BLaER1 treated with 17β-estradiol and CSF1 and Interleukin-3, amounts not matched to agents 10 nM and 100 nM (cell line): ENCODE results near the gene LGALS7.
"Not testable (repeated sequence)": the region's sequence is repeated elsewhere in the genome, so short reads cannot be mapped to it uniquely, and the experiment has no call there.

Source experiments
- H3K27ac ChIP-seq, 11 experiments: shearing (Covaris generic); formaldehyde crosslinking; 2 replicates each; pipeline ENCODE4 v1.8.1; 2022
- H3K27me3 ChIP-seq, 11 experiments: shearing (Covaris generic); formaldehyde crosslinking; 2 replicates each; pipeline ENCODE4 v1.8.1; 2022
- H3K36me3 ChIP-seq, 11 experiments: shearing (Covaris generic); formaldehyde crosslinking; 2 replicates each; pipeline ENCODE4 v1.8.1; 2022
- H3K4me1 ChIP-seq, 10 experiments: shearing (Covaris generic); formaldehyde crosslinking; 2 replicates each; pipeline ENCODE4 v1.8.1; 2022
- H3K4me2 ChIP-seq, 11 experiments: shearing (Covaris generic); formaldehyde crosslinking; 2 replicates each; pipeline ENCODE4 v1.8.1; 2022
- H3K4me3 ChIP-seq, 10 experiments: shearing (Covaris generic); formaldehyde crosslinking; 2 replicates each; pipeline ENCODE4 v1.8.1; 2022
- H3K9ac ChIP-seq, 11 experiments: shearing (Covaris generic); formaldehyde crosslinking; 2 replicates each; pipeline ENCODE4 v1.8.1; 2022
- H3K9me3 ChIP-seq, 11 experiments: shearing (Covaris generic); formaldehyde crosslinking; replicated peaks in 1 of 11; 2 replicates each; pipeline ENCODE4 v1.8.1; 2022
- H4K20me1 ChIP-seq, 11 experiments: shearing (Covaris generic); formaldehyde crosslinking; 2 replicates each; pipeline ENCODE4 v1.8.1; 2022
- Cebpa-rat ChIP-seq, 11 experiments: shearing (Covaris generic); IDR thresholded peaks; 2 replicates each; pipeline ENCODE4 v1.8.1; 2022

Gene LGALS7

DNA sequence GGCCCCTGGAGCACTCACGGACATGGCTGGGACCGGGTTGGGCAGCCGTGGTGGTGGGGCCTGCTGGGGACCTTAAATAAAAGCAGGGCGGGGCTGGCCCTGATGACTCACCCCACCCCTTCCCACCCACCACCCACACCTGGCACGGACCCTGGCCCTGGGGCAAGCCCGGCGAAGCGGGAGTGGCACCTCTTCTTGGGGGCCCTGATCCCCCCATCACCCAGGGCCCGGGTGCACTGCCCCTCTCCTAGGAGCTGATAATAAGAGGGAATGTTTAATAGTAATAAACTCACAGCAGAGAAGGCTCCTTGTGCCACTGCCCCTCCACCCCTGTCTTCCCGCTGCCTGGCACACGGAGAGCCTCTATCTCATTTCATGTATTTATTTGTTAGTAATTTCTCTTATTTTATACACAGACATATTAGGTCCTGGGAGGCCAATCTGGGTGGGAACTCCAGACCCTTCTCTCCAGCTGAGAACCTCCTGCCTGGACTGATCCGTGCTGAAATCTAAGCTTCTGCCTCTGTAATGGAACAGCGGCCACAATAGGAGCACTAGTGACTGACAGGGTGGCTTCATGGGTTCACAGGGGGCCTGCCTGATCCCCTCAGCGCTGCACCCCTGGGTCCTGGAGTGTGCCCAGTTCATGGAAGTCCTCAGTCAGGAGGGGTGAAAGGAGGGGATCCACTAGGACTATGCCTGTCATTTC is at the start of gene LGALS7:
Gene LGALS7 (minus strand): TSS at position 49 of the 709 bp plus-strand sequence. CDS start 25 bp downstream, at position 24.
- Histone ChIP-seq H3K4me3 (no peak within 1 kb of the TSS), H3K36me3 (no peaks in the 10 kb centered on the region), H3K27ac (no peak within 1 kb of the TSS), H4K20me1 (no peaks in the 10 kb centered on the region), H3K9ac (no peak within 1 kb of the TSS), H3K4me2 (no peak within 1 kb of the TSS), H3K9me3 (no peaks in the 10 kb centered on the region), H3K27me3 (peaks cover 0 to 4% (median 0%) of the 10 kb centered on the region in 11 experiments; a peak in 3 of 22 replicates), H3K4me1 (peaks cover 7 to 16% (median 13%) of the 10 kb centered on the region in 10 experiments; a peak in 19 of 20 replicates)
- TF ChIP-seq Cebpa-rat (IDR thresholded peaks at IDR 0.05) = no peak

DNA sequence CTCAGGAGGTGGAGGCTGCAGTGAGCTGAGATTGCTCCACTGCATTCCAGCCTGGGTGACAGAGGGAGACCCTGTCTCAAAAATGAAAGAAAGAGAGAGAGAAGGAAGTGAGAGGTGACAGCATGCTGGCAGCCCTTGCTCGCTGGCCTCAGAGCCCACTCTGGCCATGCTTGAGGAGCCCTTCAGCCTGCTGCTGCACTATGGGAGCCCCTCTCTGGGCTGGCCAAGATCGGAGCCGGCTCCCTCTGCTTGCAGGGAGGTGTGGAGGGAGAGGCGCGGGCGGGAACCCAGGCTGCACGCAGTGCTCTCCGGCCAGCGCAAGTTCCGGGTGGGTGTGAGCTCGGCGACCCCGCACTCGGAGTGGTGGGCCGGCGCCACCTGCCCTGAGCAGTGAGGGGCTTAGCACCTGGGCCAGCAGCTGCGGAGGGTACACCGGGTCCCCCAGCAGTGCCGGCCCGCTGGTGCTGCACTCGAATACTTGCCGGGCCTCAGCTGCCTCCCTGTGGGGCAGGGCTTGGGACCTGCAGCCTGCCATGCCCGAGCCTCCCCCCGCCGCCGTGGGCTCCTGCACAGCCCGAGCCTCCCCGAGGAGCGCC is 48.0 kb upstream of the LGALS7 start:
- Histone ChIP-seq H4K20me1 (peaks cover 0 to 15% (median 0%) of the 10 kb centered on the region in 11 experiments; a peak in 5 of 22 replicates), H3K36me3 (peaks cover 52 to 93% (median 75%) of the 10 kb centered on the region in 11 experiments)
- H3K4me1 ChIP-seq = not testable (repeated sequence)

DNA sequence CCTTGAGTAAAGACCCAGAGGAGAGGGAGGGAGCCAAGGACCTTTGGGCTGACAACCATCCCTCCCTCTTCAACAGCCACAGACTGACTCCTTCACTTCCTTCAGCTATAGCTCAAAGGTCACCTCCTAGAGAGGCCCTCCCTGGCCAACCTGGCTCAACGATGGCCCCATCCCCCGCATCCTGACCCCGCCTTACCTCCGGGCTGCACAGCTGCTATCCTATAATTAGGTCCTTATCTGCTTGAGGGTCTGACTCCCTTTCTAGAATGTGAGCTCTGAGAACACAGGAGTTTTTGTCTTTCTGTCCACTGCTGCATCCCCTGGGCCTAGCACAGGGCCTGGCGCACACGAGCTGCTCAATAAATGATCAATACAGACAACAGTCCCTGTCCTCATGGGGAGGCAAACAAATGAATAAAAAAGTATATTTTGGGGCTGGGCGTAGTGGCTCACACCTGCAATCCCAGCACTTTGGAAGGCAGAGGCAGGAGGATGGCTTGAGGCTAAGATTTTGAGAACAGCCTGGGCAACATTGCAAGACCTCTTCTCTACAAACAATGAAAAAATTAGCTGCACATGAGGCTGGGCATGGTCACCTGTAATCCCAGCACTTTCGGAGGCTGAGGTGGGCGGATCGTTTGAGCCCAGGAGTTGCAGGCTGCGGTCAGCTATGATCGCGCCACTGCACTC is 46.1 kb upstream of the LGALS7 start:
- H3K4me3 ChIP-seq = no peak overlapping the region
- peaks cover 0 to 4% (median 0%) of the 10 kb centered on the region in 10 experiments; a peak in 2 of 20 replicates for H3K4me1 ChIP-seq
- H4K20me1 ChIP-seq = peaks cover 0 to 15% (median 0%) of the 10 kb centered on the region in 11 experiments; a peak in 5 of 22 replicates
- no peak overlapping the region for H3K9ac ChIP-seq
- peaks cover 7 to 23% (median 15%) of the 10 kb centered on the region in 11 experiments for H3K9me3 ChIP-seq
- peak overlapping the region in 1 of 11 experiments; percentile 23; a peak in 1 of 22 replicates for H3K27ac ChIP-seq
- TF ChIP-seq Cebpa-rat (IDR thresholded peaks at IDR 0.05) = no peak
- H3K27me3 ChIP-seq = no peaks in the 10 kb centered on the region
- H3K36me3 ChIP-seq = peaks cover 60 to 90% (median 74%) of the 10 kb centered on the region in 11 experiments
- no peak overlapping the region for H3K4me2 ChIP-seq

More for the DNA sequence above, 48.0 kb upstream of the LGALS7 start:
- not testable (repeated sequence) for H3K4me3 ChIP-seq, H3K27me3 ChIP-seq, H3K9ac ChIP-seq, H3K4me2 ChIP-seq, H3K27ac ChIP-seq
- peaks cover 7 to 23% (median 15%) of the 10 kb centered on the region in 11 experiments for H3K9me3 ChIP-seq

DNA sequence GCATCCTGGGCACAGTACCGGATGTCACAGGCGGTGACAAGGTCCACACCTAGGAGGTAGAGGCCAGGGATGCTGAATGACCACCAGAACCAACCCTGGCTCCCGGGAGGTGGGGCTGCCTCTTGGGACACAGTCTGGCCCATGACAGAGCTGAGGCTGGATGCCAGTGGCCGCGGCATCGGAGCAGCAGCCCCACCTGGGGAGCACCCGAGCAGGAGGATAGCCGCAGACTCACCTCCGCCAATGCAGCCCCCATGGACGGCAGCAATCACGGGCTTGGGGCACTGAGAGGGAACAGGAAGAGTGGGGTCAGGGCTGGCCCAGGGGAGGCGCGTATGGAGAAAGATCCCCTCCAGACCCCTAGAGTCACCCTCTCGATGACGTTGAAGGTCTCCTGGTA is 43.8 kb upstream of the LGALS7 start:
- Histone ChIP-seq H3K9me3 (no peaks in the 10 kb centered on the region; a peak in 2 of 22 replicates), H3K27ac (no peak overlapping the region), H3K4me1 (peaks cover 0 to 4% (median 0%) of the 10 kb centered on the region in 10 experiments; a peak in 2 of 20 replicates), H3K4me3 (no peak overlapping the region), H3K9ac (no peak overlapping the region), H3K36me3 (peaks cover 40 to 69% (median 55%) of the 10 kb centered on the region in 11 experiments), H3K4me2 (no peak overlapping the region), H4K20me1 (peaks cover 0 to 15% (median 0%) of the 10 kb centered on the region in 11 experiments; a peak in 5 of 22 replicates), H3K27me3 (no peaks in the 10 kb centered on the region)
- no peak for TF ChIP-seq Cebpa-rat (IDR thresholded peaks at IDR 0.05)

DNA sequence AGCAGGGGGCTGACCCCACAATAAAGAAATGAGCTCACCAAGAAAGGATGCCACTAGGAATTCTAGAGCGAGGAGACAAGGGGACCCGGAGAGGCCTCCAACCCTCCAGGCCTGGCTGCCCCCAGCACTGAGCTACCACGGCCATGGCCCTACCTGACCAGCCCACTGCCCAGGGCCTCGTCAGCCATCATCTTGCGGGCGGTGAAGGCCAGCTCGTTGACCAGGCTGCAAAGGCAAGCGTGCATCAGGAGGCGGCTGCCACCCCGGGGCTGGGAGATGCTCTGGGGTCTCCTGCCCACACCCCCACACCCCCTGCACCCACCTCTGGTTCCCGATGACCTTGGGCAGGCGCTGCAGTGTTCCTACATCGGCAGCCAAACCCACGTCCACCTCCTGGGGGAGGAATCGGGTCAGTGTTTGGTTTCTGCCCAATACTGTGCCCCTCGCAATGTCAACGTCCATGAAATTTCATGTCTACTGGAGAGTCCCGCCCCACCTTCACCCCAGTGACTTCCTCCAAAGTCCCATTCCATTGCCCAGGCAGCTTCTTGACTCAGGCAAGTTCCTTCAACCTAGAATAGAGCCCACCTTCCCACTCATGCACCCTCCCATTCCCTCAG is 42.9 kb upstream of the LGALS7 start:
- Histone ChIP-seq H3K4me2 (no peak overlapping the region), H3K4me1 (peaks cover 0 to 4% (median 0%) of the 10 kb centered on the region in 10 experiments; a peak in 2 of 20 replicates), H4K20me1 (peaks cover 0 to 11% (median 0%) of the 10 kb centered on the region in 11 experiments; a peak in 4 of 22 replicates), H3K9ac (no peak overlapping the region), H3K9me3 (no peaks in the 10 kb centered on the region), H3K4me3 (no peak overlapping the region), H3K27me3 (no peaks in the 10 kb centered on the region), H3K36me3 (peaks cover 36 to 60% (median 49%) of the 10 kb centered on the region in 11 experiments), H3K27ac (no peak overlapping the region)
- no peak for TF ChIP-seq Cebpa-rat (IDR thresholded peaks at IDR 0.05)

DNA sequence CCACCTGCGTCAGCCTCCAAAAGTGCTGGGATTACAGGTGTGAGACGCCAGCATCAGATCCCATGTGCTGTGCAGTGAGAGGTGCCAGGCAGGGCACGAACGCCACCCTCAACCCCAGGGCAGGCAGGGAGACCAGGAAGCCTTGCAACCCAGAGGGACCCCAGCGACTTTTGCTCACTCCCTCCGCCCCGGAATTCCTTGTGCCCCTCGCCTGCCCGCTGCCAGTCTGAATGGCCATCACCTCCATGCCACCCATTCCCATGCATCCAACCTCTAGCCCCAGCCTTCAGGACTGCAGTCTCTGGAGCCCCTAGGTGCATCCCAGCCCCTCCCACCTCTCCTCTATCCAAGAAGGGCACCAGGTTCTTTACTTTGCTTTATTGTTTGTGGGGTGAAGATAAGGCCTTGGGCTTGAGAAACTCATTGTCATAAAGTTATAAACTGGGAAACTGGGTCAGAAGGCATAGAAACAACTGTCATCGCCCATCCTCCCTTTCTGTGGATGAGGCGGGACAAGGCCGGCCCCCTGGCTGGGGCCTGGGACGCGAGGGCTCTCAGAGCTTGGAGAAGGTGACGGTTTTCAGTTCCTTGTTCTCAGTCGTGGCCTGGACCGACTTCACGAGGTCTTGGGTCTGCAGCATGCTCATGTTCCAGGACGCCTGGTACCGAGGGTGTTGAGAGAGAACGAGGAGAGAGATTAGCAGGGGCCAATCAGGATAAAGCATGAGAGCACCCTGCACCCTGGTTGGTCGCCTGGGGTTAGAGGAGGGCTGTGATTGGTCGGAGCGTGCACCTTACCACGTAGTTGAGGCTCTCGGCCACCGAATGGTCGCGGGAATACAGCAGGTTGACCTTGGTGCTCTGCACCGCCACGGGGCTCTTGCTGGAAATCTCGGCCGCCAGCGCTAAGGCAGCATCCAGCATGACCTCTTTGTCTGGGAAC is 42.0 kb upstream of the LGALS7 start:
- Histone ChIP-seq H3K36me3 (peaks cover 35 to 52% (median 44%) of the 10 kb centered on the region in 11 experiments), H3K27me3 (no peaks in the 10 kb centered on the region), H3K4me1 (peaks cover 0 to 4% (median 0%) of the 10 kb centered on the region in 10 experiments; a peak in 2 of 20 replicates), H3K9me3 (no peaks in the 10 kb centered on the region), H3K27ac (no peak overlapping the region), H4K20me1 (peaks cover 0 to 11% (median 0%) of the 10 kb centered on the region in 11 experiments; a peak in 2 of 22 replicates), H3K9ac (no peak overlapping the region), H3K4me2 (no peak overlapping the region), H3K4me3 (no peak overlapping the region)
- no peak for TF ChIP-seq Cebpa-rat (IDR thresholded peaks at IDR 0.05)

DNA sequence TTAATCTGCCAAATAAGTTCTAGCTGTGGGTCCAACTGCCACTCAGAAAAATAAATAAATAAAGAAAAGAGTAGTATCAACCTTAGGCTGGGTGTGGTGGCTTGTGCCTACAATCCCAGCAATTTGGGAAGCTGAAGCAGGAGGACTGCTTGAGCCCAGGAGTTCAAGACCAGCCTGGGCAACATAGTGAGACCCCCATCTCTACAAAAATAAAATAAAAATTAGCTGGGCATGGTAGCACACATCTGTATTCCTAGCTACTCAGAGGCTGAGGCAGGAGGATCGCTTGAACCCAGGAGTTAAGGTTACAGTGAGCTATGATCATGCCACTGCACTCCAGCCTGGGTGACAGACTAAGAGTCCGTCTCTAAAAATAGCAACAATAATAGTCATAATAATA is 40.6 kb upstream of the LGALS7 start:
- not testable (repeated sequence) for H3K9ac ChIP-seq

DNA sequence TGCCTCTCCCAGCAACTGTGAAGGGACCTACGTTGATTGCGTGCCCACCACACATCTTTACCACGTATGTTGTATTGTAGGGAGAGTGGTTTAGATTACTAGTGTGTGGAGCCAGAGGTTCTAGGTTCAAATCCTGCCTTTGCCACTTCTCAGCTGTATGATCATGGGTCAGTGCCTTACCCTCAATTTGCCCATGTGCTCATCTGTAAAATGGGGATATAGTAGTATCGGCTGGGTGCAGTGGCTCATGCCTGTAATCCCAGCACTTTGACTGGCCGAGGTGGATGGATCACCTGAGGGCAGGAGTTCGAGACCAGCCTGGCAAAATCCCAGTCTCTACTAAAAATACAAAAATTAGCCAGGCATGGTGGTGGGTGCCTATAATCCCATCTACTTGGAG is 40.0 kb upstream of the LGALS7 start:
- H3K9me3 ChIP-seq = peaks cover 0 to 7% (median 0%) of the 10 kb centered on the region in 11 experiments; a peak in 4 of 22 replicates
- H3K27me3 ChIP-seq = no peaks in the 10 kb centered on the region
- no peak overlapping the region for H3K9ac ChIP-seq
- no peak overlapping the region for H3K27ac ChIP-seq
- H4K20me1 ChIP-seq = peaks cover 0 to 11% (median 0%) of the 10 kb centered on the region in 11 experiments; a peak in 2 of 22 replicates
- TF ChIP-seq Cebpa-rat (IDR thresholded peaks at IDR 0.05) = no peak
- no peak overlapping the region for H3K4me2 ChIP-seq
- H3K4me1 ChIP-seq = peaks cover 0 to 5% (median 0%) of the 10 kb centered on the region in 10 experiments; a peak in 1 of 20 replicates
- H3K4me3 ChIP-seq = no peak overlapping the region
- H3K36me3 ChIP-seq = peaks cover 34 to 41% (median 36%) of the 10 kb centered on the region in 11 experiments

More for the DNA sequence above, 40.6 kb upstream of the LGALS7 start:
- not testable (repeated sequence) for H3K4me3 ChIP-seq, H3K27ac ChIP-seq, H3K9me3 ChIP-seq, H3K27me3 ChIP-seq, H3K4me2 ChIP-seq, H3K4me1 ChIP-seq
- H3K36me3 ChIP-seq = peaks cover 34 to 41% (median 36%) of the 10 kb centered on the region in 11 experiments
- H4K20me1 ChIP-seq = peaks cover 0 to 11% (median 0%) of the 10 kb centered on the region in 11 experiments; a peak in 2 of 22 replicates
